Measurements from ENCODE around the gene RNF32.
"Not testable (repeated sequence)": the region's sequence is repeated elsewhere in the genome, so short reads cannot be mapped to it uniquely, and the experiment has no call there.

The RNF32 gene

DNA sequence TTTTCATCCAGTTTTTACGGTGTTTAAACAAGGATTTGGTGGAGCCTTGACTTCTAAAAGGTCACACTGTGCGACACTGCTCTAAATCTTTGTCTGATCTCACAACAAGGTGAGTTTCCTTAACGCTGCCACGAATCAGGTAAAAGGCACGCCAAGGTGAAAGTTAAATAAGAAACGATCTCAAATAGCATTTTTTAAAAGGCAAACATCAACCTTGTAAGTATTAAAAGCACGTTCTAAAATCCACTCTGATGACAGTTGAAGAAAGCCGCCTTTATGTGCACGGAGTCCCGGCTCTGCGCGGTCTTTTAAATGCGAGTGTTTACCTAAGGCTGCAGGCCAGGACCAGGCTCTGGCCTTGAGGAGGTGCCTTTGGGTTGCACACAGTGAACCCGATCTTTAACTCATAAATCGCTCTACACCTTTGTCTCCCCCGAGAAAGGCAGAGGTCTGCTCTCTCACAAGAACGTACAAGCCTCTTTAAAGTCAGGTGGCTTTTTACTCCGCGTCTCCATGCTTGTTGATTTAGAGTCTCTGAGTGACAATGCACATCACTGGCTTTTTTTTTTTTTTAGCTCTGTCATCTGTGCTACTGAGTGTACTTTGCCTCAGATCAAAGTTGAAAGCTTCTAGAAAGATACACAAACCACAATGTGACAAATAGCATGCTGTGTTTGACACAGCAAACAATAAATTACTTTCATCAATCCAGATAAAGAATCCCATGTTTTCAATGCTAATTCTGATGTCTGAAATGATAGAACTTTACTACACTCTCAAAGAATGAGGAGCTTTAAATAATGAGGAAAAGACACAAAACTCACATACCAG lies 25.9 kb upstream of the RNF32 start:
- no peak for DNase-seq

DNA sequence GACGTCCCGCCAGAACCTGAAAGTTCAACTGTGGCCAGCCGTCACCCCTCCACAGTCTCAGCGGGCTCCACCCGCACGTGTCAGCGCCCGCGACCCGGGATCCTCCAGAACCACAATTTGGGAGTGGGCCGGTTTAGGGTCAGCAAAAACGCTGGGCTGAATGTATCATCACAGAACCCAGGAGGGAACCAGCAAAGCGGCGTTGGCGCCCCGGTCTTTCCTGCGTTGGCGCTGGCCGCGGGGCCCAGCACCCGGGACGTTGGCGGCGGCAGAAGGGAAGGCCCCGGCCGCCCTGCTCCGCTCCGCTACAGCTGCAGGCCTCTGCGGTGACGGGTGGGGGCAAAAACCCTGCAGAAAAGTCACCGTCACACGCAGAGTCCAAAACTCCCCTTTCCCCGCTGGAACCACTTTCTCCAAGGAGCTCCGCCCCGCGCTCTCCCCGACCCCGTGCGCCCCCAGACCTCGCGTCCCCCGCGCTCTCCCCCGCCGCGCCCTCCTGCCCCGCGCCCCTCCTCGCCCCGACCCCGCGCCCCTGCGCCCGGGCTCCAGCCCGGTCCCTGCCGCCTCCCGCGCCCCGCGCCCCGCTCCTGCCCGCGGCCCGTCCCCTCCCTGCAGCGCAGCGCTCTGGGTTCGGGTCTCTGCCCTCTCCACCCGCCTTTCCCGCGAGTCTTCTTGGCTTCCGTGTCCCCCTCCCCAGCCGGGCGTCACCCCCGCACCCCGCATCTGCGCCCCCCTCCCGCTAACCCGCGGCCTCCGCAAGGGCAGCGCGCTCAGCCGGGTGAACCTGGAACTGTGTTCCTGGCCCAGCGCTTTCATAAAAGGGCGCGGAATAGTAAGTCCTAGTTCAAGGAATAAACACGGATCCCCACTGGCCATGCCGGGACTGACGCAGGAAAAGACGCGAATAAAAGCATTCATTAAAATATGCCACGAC lies 24.0 kb upstream of the RNF32 start:
- DNase-seq: no peak

DNA sequence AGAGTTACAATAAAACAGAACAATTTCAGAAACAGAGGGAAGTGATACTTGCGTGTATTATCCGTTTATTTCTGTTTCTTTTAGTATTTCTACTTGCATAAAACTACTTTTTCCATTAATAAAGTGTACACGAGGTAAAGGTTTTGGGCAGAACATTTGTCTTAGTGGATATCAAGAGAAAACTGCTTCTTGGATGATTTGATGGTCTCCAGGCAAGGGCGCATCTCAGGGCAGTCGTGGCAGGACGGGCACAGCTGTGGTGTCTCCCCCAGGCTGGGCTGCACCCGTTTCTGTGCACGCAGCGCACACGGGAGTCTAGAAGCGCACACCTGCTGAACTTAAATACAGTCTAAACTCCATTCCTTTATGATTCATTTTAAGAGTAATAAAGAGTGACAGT lies 23.4 kb upstream of the RNF32 start:
- DNase-seq: no peak

DNA sequence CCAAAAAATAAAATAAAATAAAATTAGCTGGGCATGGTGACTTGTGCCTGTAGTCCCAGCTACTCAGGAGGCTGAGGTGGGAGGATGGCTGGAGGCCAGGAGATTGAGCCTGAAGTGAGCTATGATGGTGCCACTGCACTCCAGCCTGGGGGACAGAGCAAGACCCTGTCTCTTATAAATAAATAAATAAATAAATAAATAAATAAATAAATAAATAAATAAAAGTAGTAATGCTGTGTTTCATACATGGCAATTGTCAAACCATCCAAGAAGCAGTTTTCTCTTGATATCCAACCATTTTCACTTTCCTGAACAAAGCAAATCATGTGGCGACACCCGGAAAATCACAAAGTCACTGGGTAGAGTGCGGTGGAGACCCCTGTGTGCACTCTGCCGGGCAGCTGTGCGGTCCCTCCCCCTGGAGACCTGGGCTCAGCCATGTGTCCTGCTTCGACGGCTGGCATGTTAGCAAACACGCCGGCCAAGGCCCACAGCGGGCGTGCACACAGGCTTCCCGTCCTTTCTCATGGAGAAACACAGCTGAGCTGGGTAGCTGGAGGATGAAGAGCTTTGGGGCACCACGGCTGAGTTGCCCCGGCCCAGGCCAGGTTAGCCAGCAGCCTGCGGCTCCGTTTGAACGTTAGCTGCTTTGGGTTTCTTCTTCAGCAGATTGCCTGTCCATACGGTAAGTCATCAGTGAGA lies 22.3 kb upstream of the RNF32 start:
- no peak for DNase-seq

DNA sequence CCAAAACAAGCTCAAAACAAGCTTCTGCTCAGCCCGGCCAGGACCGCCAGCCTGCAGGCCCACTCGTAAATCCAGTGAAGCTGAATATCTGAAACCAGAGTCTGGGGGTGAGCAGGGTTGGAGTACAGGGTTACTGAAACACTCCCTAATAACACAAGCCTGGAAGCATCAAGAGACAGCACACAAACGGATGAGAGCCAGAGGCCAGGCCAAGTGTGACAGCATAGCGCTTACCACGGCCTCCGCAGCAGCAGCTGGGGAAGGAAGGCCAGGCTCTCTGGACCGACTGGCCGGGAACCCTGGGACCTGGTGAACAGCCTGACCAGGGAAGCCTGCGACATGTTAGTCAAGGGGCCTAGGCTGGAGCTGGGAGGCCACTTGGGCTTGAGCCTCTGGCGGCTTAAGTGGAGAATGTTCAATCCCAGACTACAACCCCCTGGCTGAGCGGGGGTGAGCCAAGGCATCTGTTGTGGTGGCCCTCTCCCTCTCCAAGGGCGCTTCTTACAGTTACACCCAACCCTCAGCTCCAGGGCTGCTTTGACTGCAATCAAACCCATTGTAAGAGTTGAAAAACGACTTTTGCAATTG lies 21.7 kb upstream of the RNF32 start:
- no peak for DNase-seq

DNA sequence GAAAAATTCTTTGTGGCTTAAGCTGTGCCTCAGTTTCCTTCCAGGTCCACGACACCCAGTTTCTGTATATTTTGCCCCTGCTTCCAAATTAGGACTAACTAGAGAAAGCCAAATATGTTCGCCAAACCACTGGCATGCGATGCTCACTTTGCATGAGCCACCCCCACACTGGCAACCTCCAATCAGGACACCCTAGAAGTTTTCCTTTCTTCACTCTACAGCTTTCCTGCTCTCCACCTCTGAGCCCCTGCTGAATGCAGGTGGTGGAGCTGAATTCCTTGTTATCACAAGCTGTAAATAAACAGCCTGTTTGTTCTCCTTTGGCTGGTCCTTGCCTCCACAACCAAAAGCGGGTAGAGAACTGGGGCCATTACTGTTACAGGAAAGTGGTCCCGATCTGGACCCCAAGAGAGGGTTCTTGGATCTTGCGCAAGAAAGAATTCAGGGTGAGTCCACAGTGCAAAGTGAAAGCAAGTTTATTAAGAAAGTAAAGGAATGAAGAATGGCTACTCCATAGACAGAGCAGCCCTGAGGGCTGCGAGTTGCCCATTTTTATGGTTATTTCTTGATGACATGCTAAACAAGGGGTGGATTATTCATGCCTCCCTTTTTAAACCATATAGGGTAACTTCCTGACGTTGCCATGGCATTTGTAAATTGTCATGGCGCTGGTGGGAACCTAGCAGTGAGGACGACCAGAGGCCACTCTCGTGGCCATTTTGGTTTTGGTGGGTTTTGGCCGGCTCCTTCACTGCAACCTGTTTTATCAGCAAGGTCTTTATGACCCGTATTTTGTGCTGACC lies 20.9 kb upstream of the RNF32 start:
- not testable (repeated sequence) for DNase-seq

DNA sequence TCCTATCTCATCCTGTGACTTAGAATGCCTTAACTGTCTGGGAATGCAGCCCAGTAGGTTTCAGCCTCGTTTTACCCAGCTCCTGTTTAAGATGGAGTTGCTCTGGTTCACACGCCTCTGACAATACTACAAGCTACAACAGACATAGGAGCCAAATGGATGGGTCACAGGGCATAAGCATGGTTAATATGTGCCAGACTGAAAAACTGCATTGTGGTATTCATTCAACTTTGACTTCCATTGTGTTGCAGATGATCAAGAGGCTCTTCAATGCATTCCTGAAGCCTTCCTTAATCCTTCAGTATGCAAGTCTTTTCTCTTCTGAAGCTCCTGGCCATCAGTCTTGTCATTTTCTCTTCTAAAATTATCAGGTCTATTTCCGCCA lies 20.3 kb upstream of the RNF32 start:
- no peak for DNase-seq

DNA sequence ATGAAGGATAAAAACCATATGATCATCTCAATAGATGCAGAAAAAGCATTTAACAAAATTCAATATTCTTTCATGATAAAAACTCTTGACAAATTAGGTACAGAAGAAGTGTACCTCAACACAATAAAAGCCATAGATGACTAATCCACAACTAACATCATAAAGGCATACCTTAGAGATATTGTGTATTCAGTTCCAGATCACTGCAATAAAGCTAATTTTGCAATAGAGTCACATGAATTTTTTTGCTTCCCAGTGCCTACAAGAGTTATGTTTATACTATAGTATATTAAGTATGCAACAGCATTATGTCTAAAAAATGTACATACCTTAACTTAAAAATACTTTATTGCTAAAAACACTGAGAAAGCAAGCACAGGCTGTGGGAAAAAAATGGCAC lies 18.9 kb upstream of the RNF32 start:
- DNase-seq: no peak

DNA sequence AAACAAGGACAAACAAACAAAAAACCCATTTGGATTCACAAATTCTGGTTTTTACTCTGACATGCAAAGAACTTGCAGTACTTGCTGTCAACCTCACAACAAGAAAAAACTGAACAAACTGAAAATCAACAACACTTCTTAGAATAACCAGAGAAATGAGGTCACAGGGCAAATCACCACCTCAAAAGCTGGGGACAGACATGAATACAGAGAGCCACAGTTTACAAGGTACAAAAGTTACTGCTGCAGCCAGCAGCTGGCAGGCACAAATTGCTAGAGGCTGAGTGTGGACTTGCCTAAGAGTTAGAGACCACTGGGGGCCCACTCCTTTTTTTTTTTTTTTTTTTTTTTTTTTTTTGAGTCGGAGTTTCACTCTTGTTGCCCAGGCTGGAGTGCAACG lies 15.0 kb upstream of the RNF32 start:
- no peak for DNase-seq

DNA sequence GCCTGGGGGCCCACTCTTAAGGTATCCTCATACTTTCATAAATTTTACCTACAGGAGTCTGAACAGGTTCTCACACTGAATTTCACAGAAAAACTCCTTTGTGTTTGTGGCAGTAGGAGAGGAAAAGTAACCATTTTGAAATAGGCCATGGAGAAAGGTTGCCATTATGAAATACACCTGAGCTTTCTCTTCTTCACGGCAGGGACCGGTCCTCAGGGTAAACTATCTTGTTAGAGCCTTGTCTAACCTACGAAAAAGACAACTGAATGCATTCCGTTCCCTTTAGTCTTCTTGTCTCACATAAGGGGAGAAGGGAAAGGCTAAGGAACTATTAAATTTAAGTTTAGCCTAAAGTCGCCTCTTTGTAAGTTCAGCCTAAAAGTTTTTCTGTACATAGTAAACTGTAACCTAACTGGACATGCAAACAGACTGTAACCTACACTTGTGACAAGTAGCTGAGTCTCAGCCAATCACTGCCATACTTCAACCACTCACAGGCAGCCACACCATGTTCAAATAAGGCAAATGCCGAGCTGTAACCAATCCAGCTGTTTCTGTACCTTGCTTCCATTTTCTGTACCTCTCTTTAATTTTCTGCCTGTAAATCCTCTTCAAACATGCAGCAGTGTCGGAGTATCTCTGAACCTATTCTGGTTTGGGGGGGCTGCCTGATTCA lies 14.2 kb upstream of the RNF32 start:
- DNase-seq: no peak

DNA sequence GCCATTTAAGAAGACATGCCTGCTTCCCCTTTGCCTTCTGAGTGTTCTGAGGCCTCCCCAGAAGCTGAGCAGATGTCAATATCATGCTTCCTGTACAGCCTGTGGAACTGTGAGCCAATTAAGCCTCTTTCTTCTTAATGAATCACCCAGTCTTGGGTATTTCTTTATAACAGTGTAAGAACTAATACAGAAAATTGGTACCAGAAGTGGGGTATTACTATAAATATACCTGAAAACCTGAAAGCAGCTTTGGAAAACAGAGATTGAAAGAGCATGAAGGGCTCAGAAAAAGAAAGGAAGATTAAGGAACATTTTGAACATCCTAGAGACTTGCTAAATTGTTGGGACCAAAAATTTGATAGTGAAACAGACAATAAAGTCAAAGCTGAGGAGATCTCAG lies 12.0 kb upstream of the RNF32 start:
- DNase-seq: no peak

DNA sequence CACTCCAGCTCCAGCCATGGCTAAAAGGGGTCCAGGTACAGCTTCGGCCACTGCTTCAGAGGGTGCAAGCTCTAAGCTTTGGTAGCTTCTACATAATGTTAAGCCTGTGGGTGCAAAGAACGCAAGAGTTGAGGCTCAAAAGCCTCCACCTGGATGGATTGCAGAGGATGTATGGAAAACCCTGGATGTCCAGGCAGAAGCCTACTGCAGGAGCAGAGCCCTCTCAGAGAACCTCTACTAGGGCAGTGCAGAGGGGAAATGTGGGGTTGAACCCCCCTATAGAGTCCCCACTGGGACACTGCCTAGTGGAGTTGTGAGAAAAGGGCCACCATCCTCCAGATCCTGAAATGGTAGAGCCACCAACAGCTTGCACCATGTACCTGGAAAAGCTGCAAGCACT lies 10.7 kb upstream of the RNF32 start:
- DNase-seq: no peak

DNA sequence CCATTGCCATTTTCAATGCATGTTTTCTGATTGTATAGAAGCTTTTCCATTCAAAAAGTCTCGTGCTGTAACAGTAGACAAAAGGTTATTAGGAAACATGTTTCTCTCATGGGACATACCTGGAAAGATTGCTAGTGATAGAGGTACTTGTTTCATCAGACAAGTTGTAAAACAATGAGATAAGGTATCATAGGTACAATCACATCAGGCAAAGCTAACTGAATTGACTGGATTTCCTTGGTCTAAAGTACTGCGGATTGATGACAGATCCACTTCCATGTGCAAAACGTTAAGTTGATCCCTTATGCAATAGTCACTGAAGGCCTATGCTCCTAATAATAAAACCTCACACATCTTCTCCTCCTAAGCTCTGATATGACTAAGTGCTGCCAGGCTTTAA lies 6.5 kb upstream of the RNF32 start:
- DNase-seq: no peak

DNA sequence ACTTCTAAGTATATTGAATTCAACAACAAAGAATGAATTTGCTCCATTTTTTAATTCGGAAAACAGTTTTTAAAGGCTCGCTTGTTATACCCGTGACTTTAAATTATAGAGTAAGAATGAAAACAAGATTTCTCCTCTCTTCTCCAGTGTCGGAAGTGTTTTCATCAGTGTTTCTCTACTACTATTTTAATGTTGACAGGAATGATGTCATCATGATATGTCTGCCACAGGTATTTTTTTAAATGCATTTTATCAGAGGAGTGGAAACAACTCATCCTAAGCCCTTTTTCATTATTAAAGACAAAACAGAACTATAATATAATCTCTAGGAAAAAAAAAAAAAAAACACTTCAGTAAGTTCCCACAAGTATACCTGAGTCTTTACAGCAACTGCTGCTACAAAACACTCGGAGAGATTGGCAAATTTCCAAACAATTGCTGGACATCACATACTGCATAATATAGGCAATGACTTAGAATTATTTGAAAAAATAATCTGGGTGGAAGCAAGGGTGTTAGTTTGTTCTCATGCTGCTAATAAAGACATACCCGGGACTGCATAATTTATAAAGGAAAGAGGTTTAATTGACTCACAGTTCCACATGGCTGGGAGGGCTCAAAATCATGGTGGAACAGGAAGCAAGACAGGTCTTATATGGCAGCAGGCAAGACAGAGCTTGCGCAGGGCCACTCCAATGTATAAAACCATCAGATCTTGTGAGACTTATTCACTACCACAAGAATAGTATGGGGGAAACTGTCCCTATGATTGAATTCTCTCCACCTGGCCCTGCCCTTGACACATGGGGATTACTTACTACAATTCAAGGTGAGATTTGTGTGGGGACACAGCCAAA lies 4.8 kb upstream of the RNF32 start:
- DNase-seq: no peak

DNA sequence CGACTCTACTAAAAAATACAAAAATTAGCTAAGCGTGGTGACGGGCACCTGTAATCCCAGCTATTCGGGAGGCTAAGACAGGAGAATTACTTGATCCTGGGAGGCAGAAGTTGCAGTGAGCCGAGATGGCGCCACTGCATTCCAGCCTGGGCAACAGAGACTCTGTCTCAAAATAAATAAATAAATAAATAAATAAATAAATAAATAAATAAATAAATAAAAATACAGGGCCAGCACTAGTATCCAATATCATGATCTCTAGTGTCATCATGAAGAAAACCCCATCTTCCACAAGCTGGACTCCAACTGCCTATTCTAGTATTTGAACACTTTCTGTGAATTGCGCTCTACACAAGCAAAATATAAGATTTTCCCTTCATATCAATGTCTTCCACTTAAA lies 3.5 kb upstream of the RNF32 start:
- DNase-seq: not testable (repeated sequence)

DNA sequence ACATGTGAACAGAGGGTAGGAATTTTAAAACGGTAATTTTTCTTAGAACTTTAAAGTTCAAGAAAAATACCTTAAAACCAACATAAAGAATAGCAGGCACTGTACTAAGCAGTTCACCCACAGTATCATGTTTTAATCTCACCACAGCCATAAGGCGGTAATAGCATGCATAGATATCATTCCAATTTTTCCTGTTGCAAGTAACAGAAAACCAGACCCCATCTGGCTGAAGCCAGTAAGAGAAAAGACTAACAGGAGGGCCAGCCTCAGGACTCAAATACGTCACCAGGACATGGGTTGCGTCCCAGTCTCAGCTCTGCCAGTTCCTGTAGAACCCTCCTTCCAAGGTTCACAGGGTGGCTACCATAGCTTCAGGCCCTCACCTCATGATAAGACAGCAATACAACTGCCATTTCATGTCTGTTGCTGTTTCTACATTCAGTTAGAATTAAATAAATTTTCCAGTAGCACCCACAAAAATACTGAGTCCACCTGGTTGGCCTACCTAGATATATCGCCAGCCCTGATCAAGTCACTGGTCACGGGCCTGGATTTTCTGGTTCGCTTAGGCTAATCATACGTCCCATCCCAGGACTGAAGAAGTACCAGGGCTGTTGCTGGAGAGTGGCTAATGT lies 2.0 kb upstream of the RNF32 start:
- DNase-seq: no peak

DNA sequence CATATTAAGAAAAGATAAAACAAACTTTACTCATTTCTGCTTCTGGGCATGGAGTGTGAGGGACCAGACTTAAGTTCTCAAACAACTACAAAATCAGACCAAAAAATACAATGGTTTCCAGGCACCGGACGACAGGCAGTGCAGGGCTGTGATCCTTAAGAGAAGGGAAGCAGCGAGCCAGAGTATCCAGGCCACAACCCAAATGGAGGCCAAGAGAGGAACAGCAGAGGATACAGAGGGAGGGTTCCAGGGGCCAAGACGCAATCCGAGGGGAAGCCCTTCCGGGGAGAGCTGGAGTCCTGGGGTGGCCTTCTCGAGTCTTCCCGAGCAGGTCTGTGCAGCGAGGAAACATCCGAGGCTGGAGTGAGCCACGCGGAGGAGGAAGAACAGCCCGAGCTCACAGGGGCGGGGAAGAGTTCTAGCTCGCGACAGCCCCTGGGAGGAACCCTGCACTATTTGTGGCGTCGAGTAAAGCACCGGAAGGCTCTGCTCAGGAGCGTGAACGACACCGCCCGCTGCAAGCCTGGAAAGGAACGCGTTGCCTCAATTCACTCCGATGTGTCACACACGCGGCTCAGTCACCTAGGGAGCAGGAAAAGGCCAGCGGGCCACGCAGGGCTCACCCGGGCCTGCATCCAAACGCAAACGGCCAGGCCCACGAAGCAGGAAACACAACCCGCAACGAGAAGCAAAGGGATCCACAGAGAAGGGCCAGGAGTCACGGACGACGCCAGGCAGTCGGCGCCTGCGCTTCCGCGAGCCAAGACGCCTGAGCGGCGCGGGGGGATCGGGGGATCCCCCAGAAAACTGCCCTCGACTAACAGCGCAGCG lies 933 bp upstream of the RNF32 start:
- no peak for DNase-seq

DNA sequence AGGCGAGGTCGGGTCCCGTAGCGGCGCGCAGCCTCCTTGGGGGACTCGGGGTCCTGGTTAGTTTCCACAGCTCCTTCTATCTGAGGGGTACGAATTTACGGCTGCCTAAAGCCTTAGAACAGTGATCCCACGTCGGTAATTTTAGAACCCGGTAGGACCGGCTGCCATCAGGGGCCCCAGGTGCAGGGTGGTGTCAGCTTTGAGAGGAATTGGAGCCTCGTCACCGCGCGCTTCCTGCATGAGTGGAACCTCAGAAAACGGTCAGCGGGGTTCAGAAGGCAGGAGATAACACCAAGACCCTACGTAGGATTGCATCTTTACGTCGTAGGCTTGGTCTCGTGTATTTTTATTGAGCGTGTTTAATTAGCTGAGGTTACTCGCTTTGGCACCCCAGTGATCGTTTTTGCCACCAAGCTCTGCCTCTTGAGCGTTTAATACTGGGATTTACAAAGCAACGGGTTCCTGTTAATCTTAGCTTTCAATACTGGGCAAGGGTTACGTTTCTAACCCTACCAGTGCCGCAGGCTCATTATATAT lies 443 bp downstream of the RNF32 start:
- DNase-seq: no peak

Measured in effector CD8-positive, alpha-beta T cell (primary cell).